CD4-positive, alpha-beta T cell treated with Interleukin-10 for 1 hour (primary cell): ENCODE measurements around the gene ARL2.

Experiments
- DNase-seq: peaks from one replicate; pipeline ENCODE4 v3.0.0-alpha.2; 2020

ARL2 gene

GRCh38 chr11:65051398-65051858 is 37.5 kb downstream of the ARL2 start:
- no peak for DNase-seq

GRCh38 chr11:65053827-65054508 is 40.0 kb downstream of the ARL2 start:
- DNase-seq = peak; percentile 43

GRCh38 chr11:65055538-65055937 is 41.6 kb downstream of the ARL2 start:
- no peak for DNase-seq

- DNase-seq = no peak
Observed at GRCh38 chr11:65056999-65057398, 43.0 kb downstream of the ARL2 start.

GRCh38 chr11:65057526-65057925 is 43.6 kb downstream of the ARL2 start:
- DNase-seq = no peak

GRCh38 chr11:65058012-65058411 is 44.1 kb downstream of the ARL2 start:
- DNase-seq = no peak

- no peak for DNase-seq
Observed at GRCh38 chr11:65058419-65059054, 44.6 kb downstream of the ARL2 start, which contains the start of gene NAALADL1. Gene NAALADL1 (minus strand): TSS chr11:65058553. CDS start chr11:65058521, 32 bp downstream.

GRCh38 chr11:65059523-65059922 is 45.6 kb downstream of the ARL2 start:
- DNase-seq = no peak

- no peak for DNase-seq
Observed at GRCh38 chr11:65059959-65060824, 46.2 kb downstream of the ARL2 start.

- no peak for DNase-seq
Observed at GRCh38 chr11:65060913-65061408, 47.0 kb downstream of the ARL2 start.

GRCh38 chr11:65063532-65063931 is 49.6 kb downstream of the ARL2 start:
- no peak for DNase-seq

GRCh38 chr11:65064847-65065240 is 50.9 kb downstream of the ARL2 start:
- DNase-seq = no peak

GRCh38 chr11:65065851-65066250 is 51.9 kb downstream of the ARL2 start:
- no peak for DNase-seq

- no peak for DNase-seq
Observed at GRCh38 chr11:65066315-65066714, 52.4 kb downstream of the ARL2 start.

- no peak for DNase-seq
Observed at GRCh38 chr11:65066805-65067291, 52.9 kb downstream of the ARL2 start.

- no peak for DNase-seq
Observed at GRCh38 chr11:65067446-65067845, 53.5 kb downstream of the ARL2 start.

- DNase-seq = no peak
Observed at GRCh38 chr11:65069217-65069616, 55.3 kb downstream of the ARL2 start.
